ENCODE results near the gene MTREX. TPM values are rescaled to one million over a fixed set of nuclear protein-coding genes. Genes with fewer than 3 reads are reported as not detected.

Gene MTREX
- total RNA-seq, 6 experiments from 2014 or later = 65.1 to 78.2 (median 70.1) TPM

DNA sequence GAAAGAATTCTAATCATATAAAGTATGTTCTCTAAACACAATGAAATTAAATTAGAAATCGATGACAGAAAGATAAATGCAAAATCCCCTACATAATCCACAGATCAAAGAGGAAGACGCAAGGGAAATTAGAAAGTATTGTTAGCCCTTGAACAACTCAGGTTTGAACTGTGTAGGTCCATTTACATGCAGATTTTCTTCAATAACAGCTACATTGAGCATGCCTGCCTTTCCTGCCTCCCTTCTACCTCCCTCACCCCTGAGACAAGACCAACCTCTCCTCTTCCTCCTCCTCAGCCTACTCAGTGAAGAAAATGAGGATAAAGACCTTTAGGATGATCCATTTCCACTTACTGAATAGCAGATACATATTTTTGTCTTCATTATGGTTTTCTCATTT lies 151.8 kb downstream of the MTREX start:
- Mint-ChIP-seq H3K9me3 (no peaks in the 10 kb centered on the region), H3K4me3 (no peak overlapping the region), H3K27me3 (ENCODE audit: insufficient read depth) (no peaks in the 10 kb centered on the region), H3K4me1 (ENCODE audit: low read depth) (peaks cover 25% of the 10 kb centered on the region), H3K36me3 (ENCODE audit: low read depth) (no peaks in the 10 kb centered on the region; the same call in 1 of the 2 replicates), H3K27ac (no peak overlapping the region)
- DNase-seq = no peak
- TF ChIP-seq, protein P1, sequence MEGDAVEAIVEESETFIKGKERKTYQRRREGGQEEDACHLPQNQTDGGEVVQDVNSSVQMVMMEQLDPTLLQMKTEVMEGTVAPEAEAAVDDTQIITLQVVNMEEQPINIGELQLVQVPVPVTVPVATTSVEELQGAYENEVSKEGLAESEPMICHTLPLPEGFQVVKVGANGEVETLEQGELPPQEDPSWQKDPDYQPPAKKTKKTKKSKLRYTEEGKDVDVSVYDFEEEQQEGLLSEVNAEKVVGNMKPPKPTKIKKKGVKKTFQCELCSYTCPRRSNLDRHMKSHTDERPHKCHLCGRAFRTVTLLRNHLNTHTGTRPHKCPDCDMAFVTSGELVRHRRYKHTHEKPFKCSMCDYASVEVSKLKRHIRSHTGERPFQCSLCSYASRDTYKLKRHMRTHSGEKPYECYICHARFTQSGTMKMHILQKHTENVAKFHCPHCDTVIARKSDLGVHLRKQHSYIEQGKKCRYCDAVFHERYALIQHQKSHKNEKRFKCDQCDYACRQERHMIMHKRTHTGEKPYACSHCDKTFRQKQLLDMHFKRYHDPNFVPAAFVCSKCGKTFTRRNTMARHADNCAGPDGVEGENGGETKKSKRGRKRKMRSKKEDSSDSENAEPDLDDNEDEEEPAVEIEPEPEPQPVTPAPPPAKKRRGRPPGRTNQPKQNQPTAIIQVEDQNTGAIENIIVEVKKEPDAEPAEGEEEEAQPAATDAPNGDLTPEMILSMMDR (IDR thresholded peaks at IDR 0.05) = no peak

DNA sequence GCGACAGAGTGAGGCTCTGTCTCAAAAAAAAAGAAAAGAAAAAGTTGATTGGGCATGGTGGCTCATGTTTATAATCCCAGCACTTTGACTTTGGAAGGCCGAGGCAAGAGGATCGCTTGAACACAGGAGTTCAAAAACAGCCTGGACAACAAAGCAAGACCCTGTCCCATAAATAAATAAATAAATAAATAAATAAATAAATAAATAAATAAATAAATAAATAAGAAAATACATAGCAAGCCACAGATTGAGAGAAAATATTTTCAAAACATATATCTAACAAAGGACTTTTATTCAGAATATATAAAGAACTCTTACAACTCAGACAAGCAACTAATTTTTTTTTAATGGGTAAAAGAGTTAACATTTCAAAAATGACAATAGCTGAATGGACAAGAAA lies 155.8 kb downstream of the MTREX start:
- no peak for DNase-seq

GRCh38 chr5:55467862-55468551 lies 160.2 kb downstream of the MTREX start:
- H3K4me3 Mint-ChIP-seq = no peak overlapping the region
- no peaks in the 10 kb centered on the region; the same call in 1 of the 2 replicates for H3K27me3 Mint-ChIP-seq (ENCODE audit: insufficient read depth)
- H3K36me3 Mint-ChIP-seq (ENCODE audit: low read depth) = no peaks in the 10 kb centered on the region
- no peak for DNase-seq
- no peaks in the 10 kb centered on the region for H3K9me3 Mint-ChIP-seq
- H3K4me1 Mint-ChIP-seq (ENCODE audit: low read depth) = peaks cover 8% of the 10 kb centered on the region
- H3K27ac Mint-ChIP-seq = no peak overlapping the region
- TF ChIP-seq, protein P1 (IDR thresholded peaks at IDR 0.05) = no peak

More for the DNA sequence above, 155.8 kb downstream of the MTREX start:
- H3K27ac Mint-ChIP-seq = no peak overlapping the region
- no peaks in the 10 kb centered on the region for H3K4me1 Mint-ChIP-seq (ENCODE audit: low read depth)
- no peaks in the 10 kb centered on the region for H3K9me3 Mint-ChIP-seq
- TF ChIP-seq, protein P1 (IDR thresholded peaks at IDR 0.05) = no peak
- H3K36me3 Mint-ChIP-seq (ENCODE audit: low read depth) = no peaks in the 10 kb centered on the region
- no peaks in the 10 kb centered on the region; the same call in 1 of the 2 replicates for H3K27me3 Mint-ChIP-seq (ENCODE audit: insufficient read depth)
- no peak overlapping the region for H3K4me3 Mint-ChIP-seq

DNA sequence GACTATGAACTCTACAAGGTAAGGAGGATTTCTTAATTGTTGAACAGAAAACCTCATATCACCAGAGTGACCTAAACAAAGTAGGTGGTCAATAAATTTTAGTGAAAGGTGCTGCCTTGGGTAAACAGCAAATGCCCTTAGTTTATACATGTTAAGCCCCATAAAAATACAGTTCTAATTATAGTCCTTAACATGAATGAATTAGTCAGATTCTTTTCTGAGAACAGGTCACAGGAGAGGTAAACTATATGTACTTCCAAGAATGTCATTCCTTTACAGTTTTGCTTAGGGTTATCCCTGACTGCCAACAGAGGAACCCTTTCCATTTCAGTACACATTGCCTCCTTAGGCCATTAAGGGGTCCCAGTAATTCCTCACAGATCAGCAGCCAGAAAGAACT lies 162.1 kb downstream of the MTREX start:
- DNase-seq = no peak
- TF ChIP-seq, protein P1 (IDR thresholded peaks at IDR 0.05) = no peak
- Mint-ChIP-seq H3K9me3 (no peaks in the 10 kb centered on the region), H3K36me3 (ENCODE audit: low read depth) (no peaks in the 10 kb centered on the region), H3K4me1 (ENCODE audit: low read depth) (peaks cover 8% of the 10 kb centered on the region), H3K27me3 (ENCODE audit: insufficient read depth) (no peaks in the 10 kb centered on the region; the same call in 1 of the 2 replicates), H3K4me3 (no peak overlapping the region), H3K27ac (no peak overlapping the region)

- H3K27me3 Mint-ChIP-seq (ENCODE audit: insufficient read depth) = no peaks in the 10 kb centered on the region; the same call in 1 of the 2 replicates
- no peaks in the 10 kb centered on the region for H3K9me3 Mint-ChIP-seq
- H3K4me1 Mint-ChIP-seq (ENCODE audit: low read depth) = peaks cover 8% of the 10 kb centered on the region
- H3K36me3 Mint-ChIP-seq (ENCODE audit: low read depth) = no peaks in the 10 kb centered on the region
- H3K4me3 Mint-ChIP-seq = no peak overlapping the region
- TF ChIP-seq, protein P1 (IDR thresholded peaks at IDR 0.05) = no peak
- no peak for DNase-seq
- no peak overlapping the region for H3K27ac Mint-ChIP-seq
Measured at GRCh38 chr5:55470282-55470681, 162.5 kb downstream of the MTREX start.

All from HFFc6 (cell line).